H9 (cell line): ENCODE data around the gene SCUBE2. TPM values are rescaled to one million over a fixed set of nuclear protein-coding genes. Genes with fewer than 3 reads are reported as not detected.

ENCODE experiments used
- DNase-seq: peaks from one replicate; pipeline ENCODE4 v3.0.0-alpha.2; 2017
- H2AFZ ChIP-seq: one replicate; pipeline ENCODE4 v1.6.1; 2013; ENCODE audit warnings: mild to moderate bottlenecking, low read length, control low read depth, moderate library complexity
- H2AK5ac ChIP-seq: 2 replicates; pipeline ENCODE4 v1.6.1; 2013; ENCODE audit warnings: low read length, control low read depth, mixed read lengths; ENCODE audit not compliant: insufficient read length
- H2BK120ac ChIP-seq: one replicate; pipeline ENCODE4 v1.6.1; 2013; ENCODE audit warnings: low read depth, mild to moderate bottlenecking, low read length, control low read depth, inconsistent platforms; ENCODE audit not compliant: poor library complexity, severe bottlenecking
- H2BK12ac ChIP-seq: 2 replicates; pipeline ENCODE4 v1.6.1; 2013; ENCODE audit warnings: low read length, control low read depth, mixed read lengths, low read depth; ENCODE audit not compliant: insufficient read length
- H2BK15ac ChIP-seq: 2 replicates; pipeline ENCODE4 v1.6.1; 2013; ENCODE audit warnings: low read depth, low read length, control low read depth
- H2BK20ac ChIP-seq: one replicate; pipeline ENCODE4 v1.6.1; 2013; ENCODE audit warnings: low read depth, mild to moderate bottlenecking, low read length, control low read depth, inconsistent platforms; ENCODE audit not compliant: poor library complexity, severe bottlenecking
- H2BK5ac ChIP-seq: 2 replicates; pipeline ENCODE4 v1.6.1; 2013; ENCODE audit warnings: low read length, control low read depth, mixed read lengths; ENCODE audit not compliant: insufficient read length
- H3K14ac ChIP-seq: 2 replicates; pipeline ENCODE4 v1.6.1; 2013; ENCODE audit warnings: low read length, control low read depth; ENCODE audit not compliant: insufficient read depth
- H3K18ac ChIP-seq: 2 replicates; pipeline ENCODE4 v1.6.1; 2013; ENCODE audit warnings: low read depth, mild to moderate bottlenecking, mixed read lengths, low read length, control low read depth; ENCODE audit not compliant: insufficient read length
- H3K23ac ChIP-seq: 2 replicates; pipeline ENCODE4 v1.6.1; 2013; ENCODE audit warnings: low read length, control low read depth, mixed read lengths, low read depth; ENCODE audit not compliant: insufficient read length
- H3K23me2 ChIP-seq: 2 replicates; pipeline ENCODE4 v1.6.1; 2013; ENCODE audit warnings: low read depth, mild to moderate bottlenecking, mixed read lengths, low read length, control low read depth; ENCODE audit not compliant: insufficient read length, poor library complexity, severe bottlenecking
- H3K27ac ChIP-seq: 2 replicates; pipeline ENCODE4 v1.5.1; 2013; ENCODE audit warnings: low read length, control low read depth, mixed read lengths, low read depth; ENCODE audit not compliant: insufficient read length
- H3K27me3 ChIP-seq: 2 replicates; pipeline ENCODE4 v1.6.1; 2013; ENCODE audit warnings: low read length, control low read depth, inconsistent platforms; ENCODE audit not compliant: insufficient read depth
- H3K4ac ChIP-seq: 2 replicates; pipeline ENCODE4 v1.6.1; 2013; ENCODE audit warnings: low read depth, mild to moderate bottlenecking, control low read depth, inconsistent platforms, low read length, moderate library complexity
- H3K4me1 ChIP-seq: 2 replicates; pipeline ENCODE4 v1.6.1; 2013; ENCODE audit warnings: low read length, control low read depth, inconsistent platforms; ENCODE audit not compliant: insufficient read depth
- H3K4me2 ChIP-seq: 2 replicates; pipeline ENCODE4 v1.6.1; 2013; ENCODE audit warnings: low read length, control low read depth, mixed read lengths; ENCODE audit not compliant: insufficient read length, insufficient read depth
- H3K56ac ChIP-seq: 2 replicates; pipeline ENCODE4 v1.6.1; 2013; ENCODE audit warnings: low read depth, mild to moderate bottlenecking, mixed read lengths, low read length, control low read depth; ENCODE audit not compliant: insufficient read length
- H3K79me1 ChIP-seq: 2 replicates; pipeline ENCODE4 v1.6.1; 2013; ENCODE audit warnings: low read depth, mild to moderate bottlenecking, moderate library complexity, low read length, control low read depth, inconsistent platforms; ENCODE audit not compliant: insufficient read depth, poor library complexity, severe bottlenecking
- H3K79me2 ChIP-seq: 2 replicates; pipeline ENCODE4 v1.6.1; 2013; ENCODE audit warnings: low read length, control low read depth, inconsistent platforms; ENCODE audit not compliant: insufficient read depth
- H3K9ac ChIP-seq: 2 replicates; pipeline ENCODE4 v1.6.1; 2013; ENCODE audit warnings: low read length, control low read depth, mixed read lengths; ENCODE audit not compliant: insufficient read length; ENCODE audit errors: extremely low read depth
- H3K9me3 ChIP-seq: one replicate; pipeline ENCODE4 v1.6.1; 2013; ENCODE audit warnings: low read depth, low read length, inconsistent platforms; ENCODE audit not compliant: control insufficient read depth
- H3T11ph ChIP-seq: one replicate; pipeline ENCODE4 v1.6.1; 2013; ENCODE audit warnings: mild to moderate bottlenecking, low read length, control low read depth, inconsistent platforms
- H4K20me1 ChIP-seq: one replicate; pipeline ENCODE4 v1.6.1; 2013; ENCODE audit not compliant: control insufficient read depth, insufficient read length, insufficient read depth
- H4K5ac ChIP-seq: 2 replicates; pipeline ENCODE4 v1.6.1; 2013; ENCODE audit warnings: low read depth, mild to moderate bottlenecking, mixed read lengths, low read length, control low read depth; ENCODE audit not compliant: insufficient read length
- H4K8ac ChIP-seq: replicated peaks from 2 replicates; pipeline ENCODE4 v1.6.1; 2013; ENCODE audit warnings: low read length, control low read depth, mixed read lengths, low read depth; ENCODE audit not compliant: insufficient read length
- H4K91ac ChIP-seq: 2 replicates; pipeline ENCODE4 v1.6.1; 2013; ENCODE audit warnings: low read depth, mild to moderate bottlenecking, moderate library complexity, mixed read lengths, low read length, control low read depth; ENCODE audit not compliant: insufficient read length
- H3K27ac Mint-ChIP-seq, 3 experiments: 2 replicates in 2 of 3; 3 replicates in 1 of 3; pipeline ENCODE4 v1.8.0; 2020 to 2021; ENCODE audit warnings: mixed read lengths in 3 of 3, mild to moderate bottlenecking in 1 of 3, moderate library complexity in 1 of 3
- H3K27me3 Mint-ChIP-seq: 2 replicates; pipeline ENCODE4 v1.8.0; 2021; ENCODE audit warnings: low read depth, mild to moderate bottlenecking, moderate library complexity, mixed read lengths
- H3K36me3 Mint-ChIP-seq, 3 experiments: 2 replicates in 2 of 3; 3 replicates in 1 of 3; pipeline ENCODE4 v1.8.0; 2020 to 2021; ENCODE audit warnings: low read depth in 3 of 3, mixed read lengths in 3 of 3; ENCODE audit not compliant: insufficient read depth in 1 of 3
- H3K4me1 Mint-ChIP-seq, 2 experiments: 2 replicates each; pipeline ENCODE4 v1.8.0; 2020; ENCODE audit warnings: mixed read lengths in 2 of 2
- H3K4me3 Mint-ChIP-seq, 2 experiments: 2 replicates in 1 of 2; 3 replicates in 1 of 2; pipeline ENCODE4 v1.8.0; 2020 to 2021; ENCODE audit warnings: mild to moderate bottlenecking in 2 of 2, mixed read lengths in 2 of 2, moderate library complexity in 1 of 2
- H3K9me3 Mint-ChIP-seq, 2 experiments: 2 replicates in 1 of 2; 3 replicates in 1 of 2; pipeline ENCODE4 v1.8.0; 2020; ENCODE audit warnings: mild to moderate bottlenecking in 2 of 2, mixed read lengths in 2 of 2, moderate library complexity in 1 of 2
- WGBS: extraction: QIAGEN DNeasy Blood & Tissue Kit; methylation state at CpG from one replicate; pipeline ENCODE4 v1.1.7; 2013; ENCODE audit warnings: missing lambda C conversion rate, low lambda C conversion rate, mixed read lengths; ENCODE audit not compliant: insufficient read length; ENCODE audit errors: extremely low coverage; 5-methylcytosine and 5-hydroxymethylcytosine counted together
- total RNA-seq: library from RNA; stranded (reverse); gene quantifications from 2 replicates; pipeline ENCODE4 v1.2.1, GENCODE V29; 2021
- TF ChIP-seq, protein P1 (sequence below): fragments of 200-600 bp; sonication (generic); conservative IDR thresholded peaks from 3 replicates; pipeline ENCODE4 v1.8.0; 2021; ENCODE audit warnings: antibody characterized with exemption, mild to moderate bottlenecking

SCUBE2 gene
- total RNA-seq, 1 experiment from 2014 or later: 1.6 TPM

DNA sequence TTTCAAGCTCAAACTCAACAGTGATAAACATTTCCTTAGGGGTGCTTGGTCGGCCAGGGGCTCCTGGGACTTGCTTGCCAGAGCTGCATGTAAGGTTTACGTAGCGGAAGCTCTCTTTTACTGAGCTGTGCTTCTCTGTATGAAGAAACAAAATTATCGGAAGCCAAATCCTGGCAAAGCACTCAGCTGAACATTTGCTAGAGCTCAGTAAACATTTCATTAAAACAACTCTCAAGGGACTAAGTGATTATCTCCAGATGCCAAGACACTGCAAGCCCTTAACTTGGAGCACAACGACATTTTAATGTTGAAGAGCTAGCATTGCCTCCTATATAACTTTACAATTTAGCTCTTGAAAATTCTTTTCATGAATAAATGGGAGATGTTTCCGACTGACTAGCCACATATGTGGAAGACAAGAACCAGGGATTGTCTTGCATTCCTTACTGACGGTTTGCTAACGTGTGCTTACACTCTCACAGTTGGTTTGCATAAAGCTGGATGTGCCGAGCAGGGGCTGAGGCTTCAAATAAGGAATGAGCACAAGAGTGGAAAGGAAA is 43.4 kb downstream of the SCUBE2 start:
- H3K27me3 Mint-ChIP-seq: no peaks in the 10 kb centered on the region
- no peak overlapping the region for H2AFZ ChIP-seq

More for the DNA sequence above, 43.4 kb downstream of the SCUBE2 start:
- H2BK20ac ChIP-seq: no peak overlapping the region
- no peak overlapping the region for H4K5ac ChIP-seq
- H3K23ac ChIP-seq: no peak overlapping the region
- H3K4ac ChIP-seq: no peak overlapping the region
- no peak overlapping the region for H3K9ac ChIP-seq
- H2BK120ac ChIP-seq: no peak overlapping the region
- H3K18ac ChIP-seq: no peak overlapping the region
- H3T11ph ChIP-seq: no peak overlapping the region
- no peak overlapping the region for H2BK12ac ChIP-seq
- no peak overlapping the region for H4K8ac ChIP-seq
- no peaks in the 10 kb centered on the region for H3K27me3 ChIP-seq
- no peak for DNase-seq
- H2BK5ac ChIP-seq: no peak overlapping the region
- no peaks in the 10 kb centered on the region for H3K23me2 ChIP-seq
- no peak overlapping the region for H3K27ac ChIP-seq
- TF ChIP-seq, protein P1, sequence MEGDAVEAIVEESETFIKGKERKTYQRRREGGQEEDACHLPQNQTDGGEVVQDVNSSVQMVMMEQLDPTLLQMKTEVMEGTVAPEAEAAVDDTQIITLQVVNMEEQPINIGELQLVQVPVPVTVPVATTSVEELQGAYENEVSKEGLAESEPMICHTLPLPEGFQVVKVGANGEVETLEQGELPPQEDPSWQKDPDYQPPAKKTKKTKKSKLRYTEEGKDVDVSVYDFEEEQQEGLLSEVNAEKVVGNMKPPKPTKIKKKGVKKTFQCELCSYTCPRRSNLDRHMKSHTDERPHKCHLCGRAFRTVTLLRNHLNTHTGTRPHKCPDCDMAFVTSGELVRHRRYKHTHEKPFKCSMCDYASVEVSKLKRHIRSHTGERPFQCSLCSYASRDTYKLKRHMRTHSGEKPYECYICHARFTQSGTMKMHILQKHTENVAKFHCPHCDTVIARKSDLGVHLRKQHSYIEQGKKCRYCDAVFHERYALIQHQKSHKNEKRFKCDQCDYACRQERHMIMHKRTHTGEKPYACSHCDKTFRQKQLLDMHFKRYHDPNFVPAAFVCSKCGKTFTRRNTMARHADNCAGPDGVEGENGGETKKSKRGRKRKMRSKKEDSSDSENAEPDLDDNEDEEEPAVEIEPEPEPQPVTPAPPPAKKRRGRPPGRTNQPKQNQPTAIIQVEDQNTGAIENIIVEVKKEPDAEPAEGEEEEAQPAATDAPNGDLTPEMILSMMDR: no peak
- no peaks in the 10 kb centered on the region for H4K20me1 ChIP-seq
- WGBS: no CpG with 5 or more reads among the region's 9 CpGs
- Mint-ChIP-seq H3K4me3 (no peak overlapping the region), H3K4me1 (peaks cover 23 to 30% of the 10 kb centered on the region in 2 experiments), H3K27ac (no peak overlapping the region), H3K9me3 (no peaks in the 10 kb centered on the region), H3K36me3 (no peaks in the 10 kb centered on the region)
- no peak overlapping the region for H2AK5ac ChIP-seq
- no peaks in the 10 kb centered on the region for H3K79me2 ChIP-seq
- H3K4me1 ChIP-seq: no peaks in the 10 kb centered on the region; the same call in 1 of the 2 replicates
- no peak overlapping the region for H3K14ac ChIP-seq
- H3K56ac ChIP-seq: no peak overlapping the region
- no peak overlapping the region for H2BK15ac ChIP-seq
- no peaks in the 10 kb centered on the region for H3K79me1 ChIP-seq
- H3K9me3 ChIP-seq: no peaks in the 10 kb centered on the region
- H4K91ac ChIP-seq: no peak overlapping the region
- no peak overlapping the region for H3K4me2 ChIP-seq
